HG03097 (cell line): ENCODE results near the gene C20orf141.
"Not testable (repeated sequence)": the region's sequence is repeated elsewhere in the genome, so short reads cannot be mapped to it uniquely, and the experiment has no call there.

Source experiments
- ATAC-seq: cut with Tn5 transposase; IDR thresholded peaks from one replicate; pipeline ENCODE4 v1.9.1; 2021; ENCODE audit not compliant: unreplicated experiment, low FRiP score

Gene C20orf141

DNA sequence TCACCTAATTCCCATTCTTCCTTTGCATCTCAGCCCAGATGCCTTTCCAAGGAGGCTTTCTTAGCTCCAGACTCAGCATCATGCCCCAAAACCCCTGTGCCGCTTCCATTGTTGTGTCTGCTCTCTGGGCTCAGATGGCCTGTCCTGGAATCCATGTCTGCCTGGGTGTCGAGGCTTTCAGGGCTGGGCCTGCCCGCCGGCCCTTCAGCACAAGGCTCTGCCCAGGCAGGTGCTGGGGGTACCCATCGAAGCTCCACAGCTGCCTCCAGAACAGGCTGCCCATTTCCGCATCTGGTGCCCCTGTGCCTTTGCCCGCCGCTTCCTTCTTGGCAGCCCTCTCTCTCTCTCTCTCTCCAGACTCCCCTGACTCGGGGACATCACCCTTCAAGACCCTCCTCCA lies 15.5 kb upstream of the C20orf141 start:
- no peak for ATAC-seq

DNA sequence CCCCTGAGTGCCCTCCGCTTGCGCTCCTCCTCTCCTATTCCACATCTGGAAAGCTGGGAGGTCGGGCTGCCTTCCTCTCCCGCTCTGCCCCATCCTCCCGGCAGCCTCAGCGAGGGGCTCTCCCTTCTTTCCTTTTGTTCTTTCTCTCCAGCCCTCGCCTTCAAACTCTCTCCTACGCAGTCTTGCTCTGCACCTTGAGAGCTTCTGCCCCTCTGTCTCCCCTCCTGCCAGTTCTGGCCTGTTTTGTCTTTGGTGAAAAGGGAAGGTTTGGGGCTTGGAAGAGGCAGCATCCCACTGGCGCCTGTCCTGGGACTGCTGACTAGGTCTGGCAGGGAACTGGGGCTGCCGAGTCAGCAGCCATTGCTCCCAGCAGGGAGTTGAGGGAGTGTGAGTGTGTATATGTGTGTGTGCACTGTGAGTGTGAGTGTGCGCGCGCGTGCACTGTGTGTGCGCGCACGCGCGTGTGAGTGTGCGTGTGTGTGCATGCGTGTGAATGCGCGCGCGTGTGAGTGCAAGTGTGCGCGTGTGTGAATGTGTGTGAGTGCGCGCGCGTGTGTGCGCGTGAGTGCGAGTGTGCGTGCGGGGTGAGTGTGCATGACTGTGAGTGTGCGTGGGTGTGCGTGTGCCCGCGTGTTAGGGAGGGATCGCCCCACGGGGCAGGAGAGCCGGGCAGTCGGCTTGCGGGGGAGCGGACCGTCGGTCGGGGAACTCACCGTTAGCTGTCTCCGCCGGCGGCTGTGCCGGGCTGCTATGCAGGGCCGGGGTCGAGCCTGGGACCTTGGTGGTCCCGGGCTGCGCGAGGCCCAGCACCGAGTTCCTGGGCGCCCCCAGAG lies 14.9 kb upstream of the C20orf141 start:
- ATAC-seq, result peak; percentile 14

DNA sequence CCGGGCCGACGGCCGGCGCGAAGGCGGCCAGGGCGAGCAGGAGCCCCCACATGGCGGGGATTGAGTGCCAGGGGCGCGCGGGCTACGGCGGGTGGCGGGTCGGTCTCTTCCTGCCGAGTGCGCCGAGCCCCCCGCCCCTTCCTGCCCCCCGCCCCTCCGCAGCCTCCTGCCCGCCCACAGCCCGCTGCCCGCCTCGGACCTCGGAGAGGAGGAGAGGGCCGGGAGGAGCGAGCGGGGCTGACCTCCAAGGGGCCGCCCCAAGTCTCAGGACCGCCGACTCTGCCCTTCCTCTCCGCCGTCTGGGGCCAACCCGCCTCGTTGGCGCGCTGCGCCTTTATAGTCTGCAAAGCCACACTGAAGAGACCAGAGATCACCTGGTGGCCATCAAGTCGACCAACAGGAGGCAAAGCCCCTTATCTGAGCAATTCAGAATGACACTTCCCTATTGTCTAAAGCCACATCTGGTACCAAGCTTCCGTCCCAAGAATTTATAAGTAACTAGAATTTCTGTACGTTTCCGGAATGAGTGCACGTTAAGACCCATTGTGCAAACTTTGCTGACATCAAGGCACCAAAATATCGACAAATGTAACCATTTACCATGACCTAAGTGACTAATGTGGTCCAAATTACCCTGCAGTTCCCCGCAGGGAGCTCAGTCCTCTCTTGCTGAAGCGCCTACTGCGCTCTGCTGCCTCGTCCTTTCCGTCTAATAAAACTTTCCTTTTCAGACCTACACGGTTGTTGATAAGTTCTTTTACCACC lies 14.1 kb upstream of the C20orf141 start, which contains the start of gene CPXM1:
TSS of gene CPXM1 (minus strand) at position 107 of the 765 bp plus-strand sequence. CDS start at position 52, 55 bp downstream.
- ATAC-seq, result peak; percentile 53

DNA sequence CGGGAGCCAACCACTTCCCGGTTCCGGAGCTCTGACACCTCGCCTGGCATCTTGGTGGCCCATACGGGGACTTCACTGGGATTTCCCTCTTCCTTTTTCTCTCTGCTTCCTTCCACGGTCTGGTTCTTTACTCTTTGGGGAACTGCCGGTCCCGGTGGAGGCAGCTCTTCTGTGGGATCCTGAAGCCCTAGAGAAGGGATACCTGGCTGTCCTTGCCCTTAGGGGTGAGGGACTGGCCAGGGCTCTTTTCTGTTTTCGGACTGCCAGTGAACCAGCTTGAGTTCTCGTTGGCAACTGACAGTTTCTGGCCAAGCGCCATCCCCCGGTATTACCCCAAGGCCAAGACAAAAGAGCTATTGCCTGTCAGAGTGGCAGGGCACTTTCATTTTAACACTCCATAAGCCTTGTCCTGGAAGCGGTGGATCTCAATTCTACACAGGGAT lies 13.5 kb upstream of the C20orf141 start:
- no peak for ATAC-seq

DNA sequence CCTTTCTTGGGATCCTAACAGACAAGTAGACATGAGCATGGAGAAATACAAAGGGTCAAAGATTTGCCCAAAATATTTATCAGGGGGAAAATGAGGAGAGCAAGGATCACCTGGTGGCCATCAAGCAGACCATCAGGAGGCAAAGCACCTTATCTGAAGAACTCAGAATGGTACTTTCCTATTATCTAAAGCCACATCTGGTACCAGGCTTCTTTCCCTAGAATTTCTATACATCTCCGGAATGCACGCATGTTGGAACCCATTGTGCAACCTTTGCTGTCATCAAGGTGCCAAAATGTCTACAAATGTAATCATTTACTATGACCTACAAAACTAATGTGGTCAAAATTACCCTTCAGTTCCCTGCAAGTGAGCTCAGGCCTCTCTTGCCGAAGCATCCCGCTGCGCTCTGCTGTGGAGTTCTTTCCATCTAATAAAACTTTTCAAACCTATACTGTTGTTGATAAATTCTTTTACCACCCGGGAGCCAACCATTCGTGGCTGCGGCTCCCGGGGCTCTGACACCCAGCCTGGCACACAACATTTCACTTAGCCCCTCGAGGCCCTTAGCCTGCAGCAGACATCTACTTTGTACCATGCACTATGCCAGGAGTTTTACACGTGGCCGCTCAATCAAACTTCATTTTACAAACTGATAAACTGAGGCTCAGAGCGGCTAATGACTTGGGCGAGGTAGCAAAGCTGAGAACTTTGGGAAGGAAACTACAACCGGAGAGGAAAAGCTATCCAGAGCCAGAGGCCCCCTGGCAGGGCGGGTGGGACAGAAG lies 10.6 kb upstream of the C20orf141 start:
- no peak for ATAC-seq

DNA sequence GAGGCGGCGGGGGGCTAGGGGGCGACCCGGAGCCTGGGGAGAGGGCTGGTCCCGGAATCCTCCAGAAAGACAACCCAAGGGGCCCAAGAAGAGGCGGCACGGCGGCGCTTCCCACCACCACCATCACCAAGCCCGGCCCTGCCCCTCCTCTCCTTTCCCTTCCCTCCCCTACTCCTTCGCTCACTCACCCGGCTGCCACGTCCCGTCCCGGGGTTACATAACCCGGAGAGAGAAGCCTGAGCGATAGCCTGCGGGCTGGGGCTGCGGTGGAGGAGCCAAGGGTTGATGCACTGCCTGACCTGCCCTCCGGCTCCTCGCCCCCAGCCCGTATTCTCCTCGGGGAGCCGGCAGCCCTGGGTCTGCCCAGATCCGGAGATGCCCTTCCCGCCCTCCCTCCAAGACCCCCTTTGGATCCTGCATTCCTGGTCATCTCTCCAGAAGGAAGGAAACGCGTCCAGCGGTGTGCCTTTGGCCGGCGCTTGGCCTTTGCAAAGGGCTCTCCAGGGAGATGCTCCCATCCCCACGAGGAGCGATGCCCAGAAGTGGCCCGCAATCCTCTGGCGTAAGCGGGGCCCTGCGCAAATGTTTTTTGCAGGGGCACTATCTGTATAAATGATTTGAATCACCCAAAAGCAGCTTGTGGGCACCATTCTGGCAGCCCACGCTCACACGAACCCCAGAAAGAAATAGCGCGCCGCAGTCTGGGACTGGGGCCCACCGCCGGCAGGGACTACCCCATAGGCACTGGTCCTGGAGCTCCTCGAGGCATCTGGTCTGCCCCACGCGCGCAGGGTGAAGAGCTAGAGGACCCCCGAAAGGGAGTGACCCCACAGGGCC lies 9.7 kb upstream of the C20orf141 start:
- ATAC-seq, result no peak

DNA sequence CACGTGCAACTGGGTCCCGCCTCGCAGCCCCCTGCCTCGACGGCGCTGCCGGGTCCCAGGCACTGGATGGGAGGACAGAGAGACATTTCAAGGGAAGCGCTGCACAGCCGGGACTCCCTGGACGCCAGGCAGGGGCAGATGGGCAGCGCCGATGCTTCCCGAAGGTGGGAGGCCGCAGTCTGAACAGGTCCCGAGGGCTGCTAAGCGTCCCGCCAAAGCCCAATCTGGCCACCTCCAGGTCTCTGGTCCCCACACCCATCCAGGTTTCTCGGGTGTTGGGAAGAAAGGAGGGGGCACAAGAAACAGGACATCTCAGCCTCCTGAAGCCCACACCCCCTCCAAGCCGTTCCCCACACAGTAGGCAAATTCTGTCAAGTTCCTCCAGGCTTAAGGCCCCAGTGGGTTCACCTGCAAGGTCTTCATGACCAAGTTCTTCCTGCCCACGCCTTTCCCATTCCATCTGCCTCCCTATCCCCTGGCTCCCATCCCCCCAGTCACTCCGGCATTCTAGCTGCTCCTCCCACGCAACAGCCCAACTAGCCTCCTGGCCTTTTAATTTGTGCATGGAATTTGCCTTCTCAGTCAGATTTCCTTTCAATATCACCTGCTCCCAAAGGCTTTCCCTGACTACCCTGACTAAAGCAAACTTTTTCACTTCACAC lies 9.0 kb upstream of the C20orf141 start:
- no peak for ATAC-seq

DNA sequence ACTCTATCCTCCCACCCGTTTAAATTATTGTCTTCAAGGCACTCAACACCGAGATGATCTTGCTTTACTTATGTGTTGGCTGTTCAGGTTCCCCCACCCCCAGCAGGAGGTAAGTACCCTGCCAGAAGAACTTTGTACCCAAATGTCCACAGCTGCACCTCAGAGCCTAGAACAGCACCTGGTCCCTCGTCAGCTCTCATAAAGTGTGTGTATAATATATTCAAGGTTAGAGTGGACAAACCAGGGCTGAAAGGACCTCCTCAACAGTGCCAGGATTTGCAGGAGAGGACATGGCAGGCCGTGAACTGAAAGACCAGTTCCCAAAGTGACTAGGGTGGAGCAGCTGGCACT lies 8.5 kb upstream of the C20orf141 start:
- no peak for ATAC-seq

DNA sequence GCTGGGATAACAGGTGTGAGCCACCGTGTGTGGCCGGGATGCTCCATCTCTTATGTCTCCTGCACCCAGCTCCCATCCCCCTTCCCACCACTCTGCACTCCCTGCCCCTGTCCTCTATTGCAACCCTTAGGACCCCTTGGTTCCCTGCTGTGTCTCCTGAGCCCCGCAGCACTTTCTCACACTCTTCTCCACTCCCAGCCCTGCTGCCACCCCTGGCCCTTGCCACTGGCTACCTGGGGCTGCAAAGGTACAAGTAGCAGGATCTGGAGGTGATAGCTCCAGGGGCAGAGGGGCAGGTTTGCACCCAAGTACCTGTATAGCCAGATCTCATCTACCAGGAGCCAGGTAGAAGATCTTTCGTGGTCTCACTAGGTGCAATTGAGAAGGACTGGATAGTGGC lies 7.8 kb upstream of the C20orf141 start:
- no peak for ATAC-seq

DNA sequence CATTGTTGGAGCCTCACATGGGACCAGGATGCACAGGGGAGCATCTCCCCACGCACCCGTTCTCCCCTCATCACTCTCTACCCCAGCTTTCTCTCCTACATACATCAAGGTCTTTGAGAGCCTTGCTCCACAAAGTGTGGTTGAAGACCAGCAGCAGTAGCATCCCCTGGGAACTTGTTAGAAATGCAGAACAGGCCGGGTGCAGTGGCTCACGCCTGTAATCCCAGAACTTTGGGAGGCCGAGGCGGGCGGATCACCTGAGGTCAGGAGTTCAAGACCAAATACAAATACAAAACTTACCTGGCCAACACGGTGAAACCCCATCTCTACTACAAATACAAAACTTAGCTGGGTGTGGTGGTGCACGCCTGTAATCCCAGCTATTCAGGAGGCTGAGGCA lies 6.9 kb upstream of the C20orf141 start:
- not testable (repeated sequence) for ATAC-seq

DNA sequence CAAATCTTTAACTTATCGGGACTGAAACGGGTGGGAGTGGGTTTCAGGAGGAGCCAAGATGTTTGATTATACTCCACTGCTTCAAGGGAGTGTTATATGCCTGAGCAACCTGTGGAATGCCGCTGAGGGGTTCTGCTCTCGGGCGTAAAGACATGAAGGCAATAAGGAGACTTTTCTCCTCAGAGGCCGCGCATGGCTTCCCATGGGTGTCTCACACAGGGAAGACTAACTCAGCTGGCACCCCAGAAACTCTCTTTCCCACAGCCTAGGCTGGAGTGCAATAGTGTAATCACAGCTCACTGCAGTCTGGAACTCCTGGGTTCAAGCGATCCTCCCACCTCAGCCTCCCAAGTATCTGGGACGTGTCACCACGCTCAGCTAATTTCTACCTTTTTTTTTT lies 5.1 kb upstream of the C20orf141 start:
- ATAC-seq, result no peak

DNA sequence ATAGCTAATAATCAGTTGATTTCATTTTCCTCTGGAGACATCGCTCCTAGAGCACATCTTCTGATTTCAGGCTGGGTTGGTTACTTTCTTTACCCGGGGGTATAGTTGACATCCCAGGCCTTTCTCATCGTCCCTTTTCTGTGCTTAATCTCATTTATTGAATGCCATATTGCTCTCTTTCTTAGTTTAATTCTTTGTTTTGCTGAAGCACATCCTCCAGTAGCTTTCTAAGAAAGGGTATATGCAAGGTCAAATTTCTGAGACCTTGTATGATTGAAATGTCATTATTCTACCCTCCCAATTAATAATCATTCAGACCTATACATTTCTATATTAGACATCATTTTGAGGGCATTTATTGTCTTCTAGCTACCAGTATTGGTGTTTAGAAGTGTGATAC lies 2.6 kb upstream of the C20orf141 start:
- no peak for ATAC-seq

DNA sequence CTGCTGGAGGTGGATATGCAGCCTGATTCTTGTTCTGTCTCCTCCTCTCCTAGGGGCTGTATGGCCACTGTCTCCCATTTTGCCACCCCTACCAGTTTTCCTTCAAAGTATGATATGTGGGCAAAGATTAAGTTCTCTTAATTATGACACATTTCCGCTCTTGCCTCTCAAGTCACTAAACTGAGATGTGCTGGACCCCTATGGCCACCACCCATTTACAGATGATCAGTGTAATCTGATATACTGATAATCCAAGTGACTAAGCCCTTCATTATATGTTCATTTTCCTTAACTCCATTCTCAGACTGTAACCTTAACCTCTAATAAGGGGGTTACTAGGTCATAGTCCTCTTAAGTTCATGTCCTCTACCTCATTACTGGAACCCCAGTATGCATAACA lies 711 bp upstream of the C20orf141 start:
- ATAC-seq, result no peak

DNA sequence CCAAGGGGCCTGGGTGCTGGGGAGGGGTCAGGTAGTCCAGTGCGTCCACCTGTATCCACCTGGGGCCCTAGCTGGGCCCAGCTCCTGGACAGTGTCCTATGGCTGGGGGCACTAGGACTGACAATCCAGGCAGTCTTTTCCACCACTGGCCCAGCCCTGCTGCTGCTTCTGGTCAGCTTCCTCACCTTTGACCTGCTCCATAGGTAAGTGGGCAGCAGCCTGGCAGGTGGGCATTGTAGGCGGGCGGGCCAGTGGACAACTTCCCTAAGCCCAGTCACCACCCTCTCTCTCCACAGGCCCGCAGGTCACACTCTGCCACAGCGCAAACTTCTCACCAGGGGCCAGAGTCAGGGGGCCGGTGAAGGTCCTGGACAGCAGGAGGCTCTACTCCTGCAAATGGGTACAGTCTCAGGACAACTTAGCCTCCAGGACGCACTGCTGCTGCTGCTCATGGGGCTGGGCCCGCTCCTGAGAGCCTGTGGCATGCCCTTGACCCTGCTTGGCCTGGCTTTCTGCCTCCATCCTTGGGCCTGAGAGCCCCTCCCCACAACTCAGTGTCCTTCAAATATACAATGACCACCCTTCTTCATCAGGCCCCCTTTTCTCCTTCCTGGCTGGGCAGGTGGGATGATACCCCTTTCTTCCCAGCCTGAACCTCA lies 584 bp downstream of the C20orf141 start:
- no peak for ATAC-seq

DNA sequence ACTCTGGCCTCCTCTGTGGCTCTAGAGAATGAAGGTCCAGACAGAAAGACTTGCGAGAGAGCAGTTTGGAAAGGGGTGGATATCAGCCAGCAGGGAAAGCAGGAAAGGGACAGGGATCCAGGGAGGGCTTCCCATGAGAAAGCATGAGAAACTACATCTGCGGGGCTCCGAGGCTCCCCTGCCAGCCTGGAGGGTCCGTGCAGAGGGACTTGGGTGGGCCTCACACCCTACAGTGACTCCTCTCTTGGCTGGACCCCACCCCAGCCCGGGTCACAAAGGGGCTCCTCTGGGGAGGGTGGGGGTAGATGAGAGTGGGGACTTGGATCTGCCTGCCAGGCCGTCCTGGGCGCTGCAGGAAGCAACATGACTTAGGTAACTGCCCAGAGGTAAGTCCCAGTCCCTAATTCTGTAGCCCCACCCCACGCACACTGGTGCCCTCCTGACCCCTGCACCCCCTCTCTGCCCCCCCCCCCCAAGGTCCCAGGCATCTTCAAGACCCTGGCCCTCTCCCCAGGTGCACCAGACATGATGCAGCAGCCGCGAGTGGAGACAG lies 1.3 kb downstream of the C20orf141 start, which contains the start of gene TMEM239:
TSS of gene TMEM239 (plus strand) at position 335 of the 553 bp plus-strand sequence. CDS start at position 526, 191 bp downstream.
- no peak for ATAC-seq

DNA sequence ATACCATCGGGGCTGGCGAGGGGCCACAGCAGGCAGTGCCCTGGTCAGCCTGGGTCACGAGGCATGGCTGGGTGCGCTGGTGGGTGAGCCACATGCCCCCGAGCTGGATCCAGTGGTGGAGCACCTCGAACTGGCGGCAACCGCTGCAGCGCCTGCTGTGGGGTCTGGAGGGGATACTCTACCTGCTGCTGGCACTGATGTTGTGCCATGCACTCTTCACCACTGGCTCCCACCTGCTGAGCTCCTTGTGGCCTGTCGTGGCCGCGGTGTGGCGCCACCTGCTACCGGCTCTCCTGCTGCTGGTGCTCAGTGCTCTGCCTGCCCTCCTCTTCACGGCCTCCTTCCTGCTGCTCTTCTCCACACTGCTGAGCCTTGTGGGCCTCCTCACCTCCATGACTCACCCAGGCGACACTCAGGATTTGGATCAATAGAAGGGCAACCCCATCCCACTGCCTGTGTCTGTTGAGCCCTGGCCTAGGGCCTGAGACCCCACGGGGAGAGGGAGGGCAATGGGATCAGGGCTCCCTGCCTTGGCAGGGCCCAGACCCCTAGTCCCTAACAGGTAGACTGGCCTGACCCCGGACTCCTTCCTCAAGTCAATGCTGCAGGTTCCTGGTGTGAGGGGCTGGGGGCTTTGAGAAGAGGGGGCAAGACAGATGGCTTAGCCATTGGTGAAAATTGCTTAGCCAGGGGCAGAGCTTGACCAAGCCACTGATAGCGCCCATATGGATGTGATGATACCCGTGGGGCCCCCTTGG lies 2.0 kb downstream of the C20orf141 start:
- no peak for ATAC-seq

DNA sequence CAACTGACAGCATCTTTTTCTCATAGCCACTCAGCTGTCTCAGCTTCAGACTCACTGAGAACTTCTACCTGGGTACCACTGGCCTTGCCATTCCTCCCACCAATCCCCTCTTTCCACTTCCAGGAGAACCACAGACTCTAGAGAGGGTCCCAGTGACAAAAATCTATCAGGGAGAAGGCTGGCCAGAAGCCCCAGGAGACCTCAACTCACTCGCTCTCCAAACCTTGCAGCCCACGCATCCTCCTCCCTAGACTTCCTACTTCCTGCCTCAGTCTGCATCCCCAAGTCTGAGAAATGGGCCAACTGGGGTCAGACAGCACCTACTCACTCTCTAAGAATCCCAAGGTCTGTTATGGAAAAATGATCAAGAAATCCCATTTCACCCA lies 2.5 kb downstream of the C20orf141 start:
- no peak for ATAC-seq
